MCF 10A (cell line): ENCODE measurements around the gene ITGA11. TPM values are rescaled to one million over a fixed set of nuclear protein-coding genes. Genes with fewer than 3 reads are reported as not detected.

Experiments used
- BruUV-seq: library from RNA; stranded (reverse); fragments of 400-500 nt; replicated peaks from 2 replicates; lab custom pipeline; 2021; lab: Mats Ljungman, UMichigan
- CTCF ChIA-PET: fragments of 300-600 bp; sonication (Branson Sonifier 250); formaldehyde crosslinking; extraction: SDS; loops from one replicate; lab custom pipeline; 2021; ENCODE audit warnings: antibody characterized with exemption, inconsistent platforms; lab: Yijun Ruan, JAX
- POLR2A ChIA-PET: fragments of 300-600, 350-650 bp; sonication (Branson Sonifier 250); formaldehyde crosslinking; extraction: SDS; loops from one replicate; lab custom pipeline; 2020; ENCODE audit warnings: antibody characterized with exemption, inconsistent platforms; lab: Yijun Ruan, JAX
- DNase-seq: peaks from one replicate; pipeline ENCODE4 v3.0.0-alpha.2; 2018; ENCODE audit not compliant: unreplicated experiment
- H3K27ac Mint-ChIP-seq: one replicate; pipeline ENCODE4 v1.8.0; 2022; ENCODE audit warnings: mild to moderate bottlenecking, low read depth, mixed read lengths; ENCODE audit not compliant: unreplicated experiment
- H3K27me3 Mint-ChIP-seq: one replicate; pipeline ENCODE4 v1.8.0; 2022; ENCODE audit warnings: mixed read lengths; ENCODE audit not compliant: insufficient read depth, unreplicated experiment
- H3K36me3 Mint-ChIP-seq: one replicate; pipeline ENCODE4 v1.8.0; 2022; ENCODE audit warnings: mild to moderate bottlenecking, moderate library complexity, mixed read lengths; ENCODE audit not compliant: insufficient read depth, unreplicated experiment
- H3K4me1 Mint-ChIP-seq: one replicate; pipeline ENCODE4 v1.8.0; 2022; ENCODE audit warnings: mixed read lengths; ENCODE audit not compliant: insufficient read depth, unreplicated experiment
- H3K4me3 Mint-ChIP-seq: one replicate; pipeline ENCODE4 v1.8.0; 2022; ENCODE audit warnings: mild to moderate bottlenecking, moderate library complexity, mixed read lengths; ENCODE audit not compliant: unreplicated experiment
- H3K9me3 Mint-ChIP-seq: one replicate; pipeline ENCODE4 v1.8.0; 2022; ENCODE audit warnings: mixed read lengths; ENCODE audit not compliant: unreplicated experiment
- intact Hi-C: fragments of 100-400 bp; cut with micrococcal nuclease; formaldehyde crosslinking; loops from 2 replicates; pipeline ENCODE4 v1.14.1; 2022
- total RNA-seq: library from RNA; stranded (reverse); gene quantifications from 2 replicates; pipeline ENCODE4 v1.2.3, GENCODE V29; 2022
- TF ChIP-seq, protein P1 (sequence below): fragments of 200-600 bp; IDR thresholded peaks from one replicate; pipeline ENCODE4 v1.8.0; 2022; ENCODE audit warnings: antibody characterized with exemption, mild to moderate bottlenecking; ENCODE audit not compliant: unreplicated experiment

ITGA11 gene
- total RNA-seq, 1 experiment from 2014 or later, result 0.19 TPM

DNA sequence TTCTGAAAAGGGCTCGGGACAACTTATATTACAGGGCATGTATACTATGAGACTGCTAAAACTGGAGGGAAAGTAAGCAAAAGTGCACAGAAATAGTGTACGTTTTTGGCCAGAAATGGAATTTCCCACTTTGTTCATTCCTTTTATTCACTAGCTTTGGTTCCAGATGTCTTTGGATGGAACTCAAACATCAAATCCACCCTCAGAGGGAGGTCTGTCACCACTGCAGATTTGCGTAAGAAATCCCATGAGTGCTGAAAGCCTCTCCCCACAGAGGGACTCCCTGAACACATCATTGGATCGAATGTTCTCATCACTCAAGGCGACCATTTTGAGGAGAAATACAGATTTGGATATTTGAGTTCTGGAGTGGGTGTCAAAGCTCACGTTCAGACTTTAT, 82.8 kb downstream of the ITGA11 start:
- CTCF ChIA-PET, result interaction anchor here (1.1 kb wide), 1 partner anchor 33 kb away, joined by 4 read pairs; no protein-coding TSS in a partner anchor
- BruUV-seq, result no TSS peak
- Mint-ChIP-seq H3K4me3 (no peak overlapping the region), H3K27ac (no peak overlapping the region), H3K36me3 (no peaks in the 10 kb centered on the region), H3K4me1 (peaks cover 27% of the 10 kb centered on the region), H3K9me3 (no peaks in the 10 kb centered on the region), H3K27me3 (no peaks in the 10 kb centered on the region)
- TF ChIP-seq, protein P1, sequence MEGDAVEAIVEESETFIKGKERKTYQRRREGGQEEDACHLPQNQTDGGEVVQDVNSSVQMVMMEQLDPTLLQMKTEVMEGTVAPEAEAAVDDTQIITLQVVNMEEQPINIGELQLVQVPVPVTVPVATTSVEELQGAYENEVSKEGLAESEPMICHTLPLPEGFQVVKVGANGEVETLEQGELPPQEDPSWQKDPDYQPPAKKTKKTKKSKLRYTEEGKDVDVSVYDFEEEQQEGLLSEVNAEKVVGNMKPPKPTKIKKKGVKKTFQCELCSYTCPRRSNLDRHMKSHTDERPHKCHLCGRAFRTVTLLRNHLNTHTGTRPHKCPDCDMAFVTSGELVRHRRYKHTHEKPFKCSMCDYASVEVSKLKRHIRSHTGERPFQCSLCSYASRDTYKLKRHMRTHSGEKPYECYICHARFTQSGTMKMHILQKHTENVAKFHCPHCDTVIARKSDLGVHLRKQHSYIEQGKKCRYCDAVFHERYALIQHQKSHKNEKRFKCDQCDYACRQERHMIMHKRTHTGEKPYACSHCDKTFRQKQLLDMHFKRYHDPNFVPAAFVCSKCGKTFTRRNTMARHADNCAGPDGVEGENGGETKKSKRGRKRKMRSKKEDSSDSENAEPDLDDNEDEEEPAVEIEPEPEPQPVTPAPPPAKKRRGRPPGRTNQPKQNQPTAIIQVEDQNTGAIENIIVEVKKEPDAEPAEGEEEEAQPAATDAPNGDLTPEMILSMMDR, result no peak
- no peak for DNase-seq
- POLR2A ChIA-PET, result no interaction called here
- intact Hi-C loops, result no loop called here

DNA sequence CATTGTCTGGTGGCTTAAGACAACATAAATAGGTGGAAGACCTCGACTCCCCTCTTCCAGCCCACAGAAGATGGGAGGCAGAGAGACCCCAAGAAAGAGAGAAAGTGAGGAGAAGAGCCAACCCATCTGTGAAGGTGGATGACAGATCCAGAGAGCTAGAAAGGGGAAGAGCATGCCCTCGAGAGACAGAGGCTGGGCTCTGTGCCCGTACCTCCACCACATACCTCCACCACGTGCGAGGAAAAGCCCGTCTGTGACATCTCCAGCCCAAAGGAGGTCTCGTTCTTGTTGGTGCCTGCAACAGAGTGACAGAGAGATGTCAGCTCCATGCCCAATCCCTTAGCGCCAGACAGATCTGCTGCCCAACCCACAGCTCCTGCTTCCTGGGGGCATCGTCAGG, 83.4 kb downstream of the ITGA11 start:
- no TSS peak for BruUV-seq
- DNase-seq, result no peak
- intact Hi-C loops, result no loop called here
- H3K36me3 Mint-ChIP-seq, result no peaks in the 10 kb centered on the region
- TF ChIP-seq, protein P1, result no peak
- no peaks in the 10 kb centered on the region for H3K27me3 Mint-ChIP-seq
- ChIA-PET CTCF (interaction anchor here (1.1 kb wide), 1 partner anchor 33 kb away, joined by 4 read pairs; no protein-coding TSS in a partner anchor), POLR2A (no interaction called here)
- no peak overlapping the region for H3K27ac Mint-ChIP-seq
- no peaks in the 10 kb centered on the region for H3K9me3 Mint-ChIP-seq
- no peak overlapping the region for H3K4me3 Mint-ChIP-seq
- H3K4me1 Mint-ChIP-seq, result peaks cover 22% of the 10 kb centered on the region

- Mint-ChIP-seq H3K4me1 (peaks cover 27% of the 10 kb centered on the region), H3K27me3 (no peaks in the 10 kb centered on the region), H3K4me3 (no peak overlapping the region), H3K27ac (no peak overlapping the region), H3K36me3 (peaks cover 1% of the 10 kb centered on the region), H3K9me3 (no peaks in the 10 kb centered on the region)
- POLR2A ChIA-PET, result no interaction called here
- BruUV-seq, result no TSS peak
- no peak for DNase-seq
- intact Hi-C loops, result no loop called here
- TF ChIP-seq, protein P1, result no peak
- CTCF ChIA-PET, result no interaction called here
Measured at GRCh38 chr15:68348081-68348480, 83.9 kb downstream of the ITGA11 start.

DNA sequence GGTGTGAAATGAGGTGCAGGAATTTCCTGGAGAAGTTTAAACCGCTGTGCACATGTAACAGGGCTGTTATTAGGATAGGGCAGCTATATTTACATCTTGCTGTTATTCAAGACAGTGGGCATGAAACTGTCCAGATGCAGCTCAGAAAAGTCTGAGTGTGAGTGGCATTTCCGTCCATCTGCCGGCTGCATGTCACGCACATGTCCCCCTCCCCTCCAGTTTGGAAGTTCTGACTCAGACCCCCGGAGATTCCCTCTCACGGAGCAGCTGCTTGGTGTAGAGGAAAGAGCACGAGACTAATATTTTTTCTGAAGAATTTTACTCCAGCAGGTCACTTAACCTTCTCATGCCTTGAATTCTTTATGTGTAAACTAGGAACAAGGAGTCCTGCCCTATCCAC, 84.6 kb downstream of the ITGA11 start:
- TF ChIP-seq, protein P1, result no peak
- H3K36me3 Mint-ChIP-seq, result peaks cover 5% of the 10 kb centered on the region
- no TSS peak for BruUV-seq
- ChIA-PET POLR2A (no interaction called here), CTCF (no interaction called here)
- no peak overlapping the region for H3K4me3 Mint-ChIP-seq
- no peak for DNase-seq
- intact Hi-C loops, result no loop called here
- H3K27me3 Mint-ChIP-seq, result no peaks in the 10 kb centered on the region
- H3K9me3 Mint-ChIP-seq, result no peaks in the 10 kb centered on the region
- no peak overlapping the region for H3K27ac Mint-ChIP-seq
- H3K4me1 Mint-ChIP-seq, result peaks cover 27% of the 10 kb centered on the region
